A549 (cell line): ENCODE results near the gene SNRNP70.

ENCODE experiments used
- MAFK ChIP-seq: fragments of 450-650 bp; IDR thresholded peaks from 2 replicates; pipeline ENCODE4 v1.6.1; 2014; ENCODE audit not compliant: partially characterized antibody
- POLR2A ChIP-seq: IDR thresholded peaks from 2 replicates; pipeline ENCODE4 v1.6.1; 2012; ENCODE audit warnings: mild to moderate bottlenecking, low read length
- RARB ChIP-seq: fragments of 250-450 bp; sonication (Bioruptor Pico); IDR thresholded peaks from 2 replicates; pipeline ENCODE4 v1.8.0; 2021; ENCODE audit warnings: mild to moderate bottlenecking, moderate library complexity
- TF ChIP-seq, protein P1 (sequence below): fragments of >200 bp; sonication (Bioruptor Twin); formaldehyde crosslinking; IDR thresholded peaks from 3 replicates; pipeline ENCODE4 v1.5.1; 2016

GRCh38 chr19:49098795-49099194, 13.5 kb downstream of the SNRNP70 start:
- TF ChIP-seq, protein P1, sequence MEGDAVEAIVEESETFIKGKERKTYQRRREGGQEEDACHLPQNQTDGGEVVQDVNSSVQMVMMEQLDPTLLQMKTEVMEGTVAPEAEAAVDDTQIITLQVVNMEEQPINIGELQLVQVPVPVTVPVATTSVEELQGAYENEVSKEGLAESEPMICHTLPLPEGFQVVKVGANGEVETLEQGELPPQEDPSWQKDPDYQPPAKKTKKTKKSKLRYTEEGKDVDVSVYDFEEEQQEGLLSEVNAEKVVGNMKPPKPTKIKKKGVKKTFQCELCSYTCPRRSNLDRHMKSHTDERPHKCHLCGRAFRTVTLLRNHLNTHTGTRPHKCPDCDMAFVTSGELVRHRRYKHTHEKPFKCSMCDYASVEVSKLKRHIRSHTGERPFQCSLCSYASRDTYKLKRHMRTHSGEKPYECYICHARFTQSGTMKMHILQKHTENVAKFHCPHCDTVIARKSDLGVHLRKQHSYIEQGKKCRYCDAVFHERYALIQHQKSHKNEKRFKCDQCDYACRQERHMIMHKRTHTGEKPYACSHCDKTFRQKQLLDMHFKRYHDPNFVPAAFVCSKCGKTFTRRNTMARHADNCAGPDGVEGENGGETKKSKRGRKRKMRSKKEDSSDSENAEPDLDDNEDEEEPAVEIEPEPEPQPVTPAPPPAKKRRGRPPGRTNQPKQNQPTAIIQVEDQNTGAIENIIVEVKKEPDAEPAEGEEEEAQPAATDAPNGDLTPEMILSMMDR, result no peak
- TF ChIP-seq RARB (CRISPR knock-in tag) (no peak), POLR2A (no peak), MAFK (no peak)
